Right lobe of liver (tissue), 4 donors: ENCODE results near the gene ASL.
A peak's percentile ranks its signal among the peaks of the same experiment; 100 is the strongest.

Experiments
- POLR2A ChIP-seq: fragments of 450-650 bp; IDR thresholded peaks from one replicate; pipeline ENCODE4 v1.6.1; 2017; ENCODE audit warnings: antibody characterized with exemption, mild to moderate bottlenecking
- TF ChIP-seq, protein P1 (sequence below), 4 donors: fragments of 200-600 bp in 3 of 4; fragments of 450-650 bp in 1 of 4; IDR thresholded peaks; one replicate each; pipeline versions ENCODE4 v1.5.1 to v1.8.0; 2016 to 2022; ENCODE audit warnings: antibody characterized with exemption in 4 of 4, mild to moderate bottlenecking in 2 of 4
- donor health status: DM: no; HTN: no; CAD: no.
- donor health status: DM: no; HTN: no; CAD: no.
- donor health status: DM: no; HTN: yes; CAD: no.

DNA sequence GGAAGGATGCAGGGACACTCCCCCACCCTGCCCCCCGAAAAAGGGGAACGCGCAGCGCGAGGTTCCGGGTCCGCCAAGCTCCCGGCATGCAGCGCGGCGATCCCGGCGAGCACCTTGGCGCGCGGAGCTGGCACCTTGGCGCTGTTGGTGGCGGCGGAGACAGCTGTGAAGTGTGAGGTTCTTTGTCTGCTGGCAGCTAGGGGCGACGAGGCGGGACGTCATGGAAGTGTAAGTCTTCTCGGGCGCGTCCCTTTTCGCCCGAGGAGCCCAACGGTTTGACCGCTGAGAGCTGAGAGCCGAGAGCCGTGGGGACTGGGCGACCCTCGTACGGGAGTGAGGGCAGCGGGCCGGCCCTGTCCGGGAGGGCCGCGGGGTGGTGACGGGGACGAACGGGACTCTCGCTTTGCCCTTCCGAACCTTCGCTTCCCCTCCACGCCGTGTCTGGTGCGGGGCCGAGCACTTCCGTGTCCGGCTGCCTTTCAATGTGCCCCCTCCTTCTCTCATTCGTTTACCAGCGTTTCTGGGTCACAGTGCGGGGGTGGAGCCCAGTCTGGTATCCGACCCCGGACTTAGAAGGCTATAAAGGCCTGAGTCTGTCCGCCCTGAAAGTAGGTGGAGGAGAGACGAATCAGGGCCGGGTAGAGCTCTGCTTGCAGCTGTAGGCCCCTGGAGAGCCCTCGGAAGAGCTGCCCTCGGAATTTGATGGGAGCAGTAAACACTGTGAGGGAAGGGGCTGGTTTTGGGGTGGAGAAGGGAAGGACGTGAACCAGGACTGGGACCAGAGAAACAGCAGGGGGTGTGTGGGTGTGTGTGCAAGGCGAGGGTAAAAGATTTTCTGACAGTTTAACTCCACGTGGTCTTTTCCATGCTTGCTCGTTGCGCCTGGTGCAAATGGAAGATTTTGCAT, 39.4 kb downstream of the ASL start, which contains the start of gene CRCP:
- TF ChIP-seq, protein P1, sequence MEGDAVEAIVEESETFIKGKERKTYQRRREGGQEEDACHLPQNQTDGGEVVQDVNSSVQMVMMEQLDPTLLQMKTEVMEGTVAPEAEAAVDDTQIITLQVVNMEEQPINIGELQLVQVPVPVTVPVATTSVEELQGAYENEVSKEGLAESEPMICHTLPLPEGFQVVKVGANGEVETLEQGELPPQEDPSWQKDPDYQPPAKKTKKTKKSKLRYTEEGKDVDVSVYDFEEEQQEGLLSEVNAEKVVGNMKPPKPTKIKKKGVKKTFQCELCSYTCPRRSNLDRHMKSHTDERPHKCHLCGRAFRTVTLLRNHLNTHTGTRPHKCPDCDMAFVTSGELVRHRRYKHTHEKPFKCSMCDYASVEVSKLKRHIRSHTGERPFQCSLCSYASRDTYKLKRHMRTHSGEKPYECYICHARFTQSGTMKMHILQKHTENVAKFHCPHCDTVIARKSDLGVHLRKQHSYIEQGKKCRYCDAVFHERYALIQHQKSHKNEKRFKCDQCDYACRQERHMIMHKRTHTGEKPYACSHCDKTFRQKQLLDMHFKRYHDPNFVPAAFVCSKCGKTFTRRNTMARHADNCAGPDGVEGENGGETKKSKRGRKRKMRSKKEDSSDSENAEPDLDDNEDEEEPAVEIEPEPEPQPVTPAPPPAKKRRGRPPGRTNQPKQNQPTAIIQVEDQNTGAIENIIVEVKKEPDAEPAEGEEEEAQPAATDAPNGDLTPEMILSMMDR (IDR thresholded peaks at IDR 0.05), result peak in 1 of 4 donors; percentile 10
- TF ChIP-seq POLR2A, result peak; percentile 87
